HUES48 (cell line): ENCODE measurements around the gene ARHGEF19.

Experiments used
- H3K27ac ChIP-seq: one replicate; pipeline ENCODE4 v1.7.0; 2013; ENCODE audit warnings: low read depth, low read length, inconsistent platforms
- H3K27me3 ChIP-seq: 2 replicates; pipeline ENCODE4 v1.6.1; 2013; ENCODE audit warnings: mild to moderate bottlenecking, low read length; ENCODE audit not compliant: control insufficient read depth, insufficient read depth
- H3K36me3 ChIP-seq: 2 replicates; pipeline ENCODE4 v1.6.1; 2013; ENCODE audit warnings: low read length; ENCODE audit not compliant: control insufficient read depth, insufficient read depth
- H3K4me1 ChIP-seq: 2 replicates; pipeline ENCODE4 v1.6.1; 2013; ENCODE audit warnings: mild to moderate bottlenecking, low read length; ENCODE audit not compliant: control insufficient read depth, insufficient read depth
- H3K4me3 ChIP-seq: 2 replicates; pipeline ENCODE4 v1.5.1; 2013; ENCODE audit warnings: mild to moderate bottlenecking, low read depth, low read length
- H3K9ac ChIP-seq: 2 replicates; pipeline ENCODE4 v1.6.1; 2013; ENCODE audit warnings: mild to moderate bottlenecking, low read depth, low read length, moderate library complexity
- H3K9me3 ChIP-seq: 2 replicates; pipeline ENCODE4 v1.6.1; 2013; ENCODE audit warnings: low read length; ENCODE audit not compliant: control insufficient read depth, insufficient read depth

ARHGEF19 gene

DNA sequence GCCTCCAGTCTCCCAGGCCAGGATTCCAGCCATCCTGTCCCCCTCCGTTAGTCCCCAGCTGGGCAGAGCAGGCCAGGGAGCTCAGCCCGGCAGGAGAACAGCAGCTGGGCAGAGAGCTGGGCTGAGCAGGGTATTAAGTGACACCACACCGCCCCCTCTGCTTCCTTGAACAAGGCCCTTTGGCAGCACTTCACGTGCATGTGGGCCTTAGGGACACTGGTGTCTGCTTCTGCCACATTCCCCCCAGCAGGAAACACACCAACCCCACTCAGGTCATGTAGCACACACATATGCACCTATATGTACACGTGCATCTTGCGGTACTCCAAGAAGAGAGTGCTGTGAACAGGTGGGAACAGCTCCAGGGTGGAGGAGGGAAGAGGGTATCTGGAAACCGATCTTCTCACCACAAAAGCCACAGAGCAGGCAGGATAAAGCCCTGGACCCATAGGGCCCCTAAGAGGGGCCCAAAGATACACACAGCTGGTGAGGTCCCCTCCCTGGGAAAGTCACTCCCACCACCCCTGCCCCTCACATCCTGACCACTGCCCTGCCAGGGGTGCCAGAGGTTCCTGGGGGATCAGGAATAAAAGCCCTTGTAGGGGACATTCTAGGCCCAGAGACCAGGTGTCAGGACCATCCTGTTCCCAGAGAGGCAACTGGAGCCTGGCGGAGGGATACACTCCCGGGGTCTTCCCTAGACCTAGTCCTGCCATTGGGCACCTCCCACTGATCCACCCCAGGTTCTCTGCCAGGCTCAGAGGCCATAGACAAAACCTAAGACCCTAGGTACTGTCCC is 61.1 kb downstream of the ARHGEF19 start:
- no peak overlapping the region for H3K9ac ChIP-seq
- no peak overlapping the region for H3K27ac ChIP-seq
- peaks cover 2% of the 10 kb centered on the region for H3K27me3 ChIP-seq
- H3K36me3 ChIP-seq: peaks cover 33% of the 10 kb centered on the region
- H3K9me3 ChIP-seq: no peaks in the 10 kb centered on the region
- peaks cover 44% of the 10 kb centered on the region for H3K4me1 ChIP-seq
- no peak overlapping the region for H3K4me3 ChIP-seq

DNA sequence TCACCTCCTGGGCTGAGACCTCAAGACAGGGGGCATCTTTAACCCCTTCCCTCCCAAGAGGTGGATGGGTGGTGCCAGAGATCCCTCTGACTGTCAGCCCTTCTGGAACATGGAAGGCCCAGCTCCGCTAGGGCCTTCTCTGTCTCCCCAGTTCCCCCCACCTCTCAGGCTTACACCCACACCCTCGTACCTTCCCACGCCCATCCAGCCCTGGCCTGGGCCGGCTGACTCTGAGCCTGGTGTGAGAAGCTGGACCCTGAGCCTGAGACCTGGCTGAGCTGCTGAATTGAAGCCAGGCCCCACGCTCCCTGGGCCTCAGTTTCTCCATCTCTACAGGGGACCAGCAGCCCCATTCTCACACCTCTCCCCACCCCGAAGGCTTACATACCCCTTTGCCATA is 61.9 kb downstream of the ARHGEF19 start:
- Histone ChIP-seq H3K4me3 (no peak overlapping the region), H3K27me3 (no peaks in the 10 kb centered on the region; the same call in 1 of the 2 replicates), H3K36me3 (peaks cover 33% of the 10 kb centered on the region), H3K9ac (no peak overlapping the region), H3K27ac (peak overlapping the region; percentile 17), H3K4me1 (peaks cover 48% of the 10 kb centered on the region), H3K9me3 (no peaks in the 10 kb centered on the region)

DNA sequence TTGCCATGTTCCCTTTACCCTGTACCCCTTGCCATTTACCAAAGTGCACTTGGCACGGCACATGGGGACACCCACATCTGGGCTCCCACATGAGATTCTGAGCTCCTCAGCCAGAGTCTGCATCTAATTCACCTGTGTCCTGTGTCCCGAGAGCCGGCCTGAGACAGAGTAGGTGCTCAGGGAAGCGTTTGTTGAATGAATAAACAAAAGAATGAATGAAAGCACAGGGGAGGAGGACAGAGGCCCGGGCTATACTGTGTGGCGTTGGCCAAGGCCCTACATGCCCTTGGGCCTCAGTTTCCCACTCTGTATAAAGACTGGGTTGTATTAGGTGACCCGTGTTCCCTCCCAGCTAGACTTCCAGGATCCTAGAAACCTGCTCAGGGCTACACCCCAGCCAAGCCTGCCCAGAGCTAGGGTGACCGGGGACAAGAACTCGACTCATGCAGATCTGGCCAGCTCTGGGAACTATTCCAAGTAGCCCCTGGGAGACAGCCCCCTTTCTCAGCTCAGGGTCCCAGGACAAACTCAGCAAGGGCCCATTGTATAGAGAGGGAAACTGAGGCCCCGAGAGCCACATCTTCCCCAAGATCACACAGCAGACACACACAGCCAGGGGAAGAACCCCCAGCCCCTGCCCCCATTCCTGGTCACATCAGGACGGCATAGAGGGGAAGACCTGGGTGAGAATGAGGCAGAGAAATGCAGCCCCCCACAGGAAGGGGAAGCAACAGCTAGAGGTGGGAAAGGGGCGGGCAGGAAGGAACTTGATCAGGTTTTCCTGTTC is 62.6 kb downstream of the ARHGEF19 start:
- Histone ChIP-seq H3K4me1 (peaks cover 54% of the 10 kb centered on the region), H3K27me3 (no peaks in the 10 kb centered on the region; the same call in 1 of the 2 replicates), H3K9ac (no peak overlapping the region)

DNA sequence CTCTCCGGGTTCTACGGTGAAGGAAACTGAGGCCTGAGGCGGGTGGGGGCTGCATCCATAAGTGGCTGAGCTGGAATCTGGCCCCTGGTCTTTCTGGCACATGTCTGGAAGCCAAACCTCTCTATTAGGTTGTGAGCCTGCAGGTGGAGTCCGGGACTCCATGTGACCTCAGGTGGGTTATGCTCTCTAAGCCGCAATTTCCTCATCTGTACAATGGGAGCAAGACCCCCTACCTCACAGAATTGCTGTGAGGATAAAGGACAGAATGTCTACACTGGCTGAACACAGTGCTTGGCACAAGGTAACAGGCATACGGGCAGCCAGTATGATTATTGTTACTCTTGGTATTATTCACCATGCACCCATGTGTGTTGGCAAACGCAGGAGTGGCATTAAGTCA is 63.3 kb downstream of the ARHGEF19 start:
- Histone ChIP-seq H3K4me1 (peaks cover 62% of the 10 kb centered on the region), H3K36me3 (peaks cover 40% of the 10 kb centered on the region), H3K27me3 (no peaks in the 10 kb centered on the region), H3K27ac (no peak overlapping the region), H3K9ac (no peak overlapping the region), H3K9me3 (no peaks in the 10 kb centered on the region), H3K4me3 (no peak overlapping the region)

More for the DNA sequence above, 62.6 kb downstream of the ARHGEF19 start:
- no peaks in the 10 kb centered on the region for H3K9me3 ChIP-seq
- H3K4me3 ChIP-seq: no peak overlapping the region
- peaks cover 33% of the 10 kb centered on the region for H3K36me3 ChIP-seq
- no peak overlapping the region for H3K27ac ChIP-seq

DNA sequence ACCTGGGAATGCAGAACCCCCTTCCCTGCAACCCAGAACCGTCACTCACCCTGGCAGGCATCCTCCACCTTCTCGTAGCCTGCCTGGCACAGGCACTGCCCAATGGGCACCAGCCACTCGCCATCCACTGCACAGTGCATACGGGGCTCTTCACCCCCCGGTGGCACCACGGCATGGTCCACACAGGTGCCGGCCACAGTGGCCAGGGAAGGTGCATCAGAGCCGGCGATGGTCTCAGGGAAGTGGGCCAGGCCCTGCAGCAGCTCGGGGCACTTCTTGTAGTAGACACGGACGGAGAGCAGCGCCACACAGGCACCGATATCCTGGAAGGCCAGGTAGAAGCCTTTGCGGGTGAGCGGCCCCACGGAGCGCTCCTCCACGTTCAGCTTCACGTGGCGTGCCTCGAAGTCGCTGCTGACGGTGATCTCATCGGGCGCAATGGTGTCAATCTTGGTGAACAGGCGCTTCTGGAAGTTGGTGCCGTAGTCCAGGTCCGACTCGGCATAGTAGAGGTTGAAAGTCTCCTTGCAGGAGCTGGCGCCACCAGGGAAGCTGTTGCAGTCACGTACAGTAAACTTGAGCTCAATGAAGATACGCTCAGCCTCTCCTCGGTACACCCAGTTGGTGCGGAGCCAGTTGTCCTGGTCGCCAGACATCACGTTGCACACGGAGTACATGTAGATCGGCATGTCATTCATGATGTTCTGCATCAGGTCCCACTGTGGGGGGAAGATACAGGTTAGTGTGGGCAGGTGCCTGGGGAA is 63.9 kb downstream of the ARHGEF19 start:
- no peaks in the 10 kb centered on the region for H3K27me3 ChIP-seq
- H3K4me3 ChIP-seq: no peak overlapping the region
- peaks cover 42% of the 10 kb centered on the region for H3K36me3 ChIP-seq
- H3K4me1 ChIP-seq: peaks cover 59% of the 10 kb centered on the region
- no peak overlapping the region for H3K27ac ChIP-seq
- no peak overlapping the region for H3K9ac ChIP-seq
- no peaks in the 10 kb centered on the region for H3K9me3 ChIP-seq
